HEK293T (cell line): ENCODE measurements around the gene SMIM41.

Experiments
- ARNT ChIP-seq: fragments of 450-650 bp; IDR thresholded peaks from 2 replicates; pipeline ENCODE4 v1.6.1; 2017; ENCODE audit warnings: mild to moderate bottlenecking
- FOXM1 ChIP-seq: fragments of 450-650 bp; IDR thresholded peaks from 2 replicates; pipeline ENCODE4 v1.6.1; 2017; ENCODE audit warnings: mild to moderate bottlenecking, borderline replicate concordance
- HDGF ChIP-seq: fragments of 450-650 bp; IDR thresholded peaks from 2 replicates; pipeline ENCODE4 v1.6.1; 2017; ENCODE audit warnings: antibody characterized with exemption, borderline replicate concordance
- SUZ12 ChIP-seq: fragments of 450-650 bp; IDR thresholded peaks from 2 replicates; pipeline ENCODE4 v1.6.1; 2016; ENCODE audit warnings: mild to moderate bottlenecking

GRCh38 chr12:52085682-52086180 is 6.2 kb downstream of the SMIM41 start:
- TF ChIP-seq HDGF (no peak), FOXM1 (no peak), ARNT (no peak), SUZ12 (no peak)
